OCI-LY1 (cell line): ENCODE measurements around the gene DDAH1.

Experiments
- EZH2 ChIP-seq: fragments of 200-600 bp; sonication (generic), shearing (Covaris generic); IDR thresholded peaks from 2 replicates; pipeline ENCODE4 v1.8.0; 2017; ENCODE audit warnings: borderline replicate concordance, mixed run types, mild to moderate bottlenecking, antibody characterized with exemption, low read length, moderate library complexity, mixed read lengths
- TF ChIP-seq, protein P1 (sequence below): fragments of 200-600 bp; sonication (generic), shearing (Covaris generic); IDR thresholded peaks from 2 replicates; pipeline ENCODE4 v1.5.1; 2017; ENCODE audit warnings: mild to moderate bottlenecking, antibody characterized with exemption, low read length, moderate library complexity, mixed read lengths

DNA sequence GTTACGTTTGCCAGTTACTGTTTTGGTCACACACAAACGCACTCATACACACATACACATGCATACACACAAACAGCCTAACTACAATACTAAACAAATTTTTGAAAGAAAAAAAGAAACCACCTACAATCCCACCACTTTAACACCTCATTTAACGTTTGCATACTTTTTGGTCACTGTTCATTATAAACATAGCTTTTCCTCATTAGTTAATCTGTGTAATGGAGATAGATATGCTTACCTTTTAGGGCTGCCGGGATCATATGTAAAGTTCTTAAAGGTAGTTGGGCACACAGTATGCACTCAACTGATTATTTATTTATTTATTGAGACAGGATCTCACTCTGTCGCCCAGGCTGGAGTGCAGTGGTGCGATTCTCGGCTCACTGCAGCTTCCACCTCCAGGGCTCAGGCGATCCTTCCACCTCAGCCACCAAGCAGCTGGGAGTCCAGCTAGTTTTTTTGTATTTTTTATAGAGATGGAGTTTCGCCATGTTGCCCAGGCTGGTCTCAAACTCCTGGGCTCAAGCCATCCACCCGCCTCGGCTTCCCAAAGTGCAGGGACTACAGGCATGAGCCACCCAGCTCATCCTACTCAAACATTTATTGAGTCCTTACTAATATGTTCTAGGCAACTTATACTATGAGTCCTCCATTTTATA lies 187.8 kb downstream of the DDAH1 start:
- TF ChIP-seq, protein P1, sequence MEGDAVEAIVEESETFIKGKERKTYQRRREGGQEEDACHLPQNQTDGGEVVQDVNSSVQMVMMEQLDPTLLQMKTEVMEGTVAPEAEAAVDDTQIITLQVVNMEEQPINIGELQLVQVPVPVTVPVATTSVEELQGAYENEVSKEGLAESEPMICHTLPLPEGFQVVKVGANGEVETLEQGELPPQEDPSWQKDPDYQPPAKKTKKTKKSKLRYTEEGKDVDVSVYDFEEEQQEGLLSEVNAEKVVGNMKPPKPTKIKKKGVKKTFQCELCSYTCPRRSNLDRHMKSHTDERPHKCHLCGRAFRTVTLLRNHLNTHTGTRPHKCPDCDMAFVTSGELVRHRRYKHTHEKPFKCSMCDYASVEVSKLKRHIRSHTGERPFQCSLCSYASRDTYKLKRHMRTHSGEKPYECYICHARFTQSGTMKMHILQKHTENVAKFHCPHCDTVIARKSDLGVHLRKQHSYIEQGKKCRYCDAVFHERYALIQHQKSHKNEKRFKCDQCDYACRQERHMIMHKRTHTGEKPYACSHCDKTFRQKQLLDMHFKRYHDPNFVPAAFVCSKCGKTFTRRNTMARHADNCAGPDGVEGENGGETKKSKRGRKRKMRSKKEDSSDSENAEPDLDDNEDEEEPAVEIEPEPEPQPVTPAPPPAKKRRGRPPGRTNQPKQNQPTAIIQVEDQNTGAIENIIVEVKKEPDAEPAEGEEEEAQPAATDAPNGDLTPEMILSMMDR: no peak
- TF ChIP-seq EZH2: no peak
